ENCODE measurements around the gene ATP2B1. TPM values are rescaled to one million over a fixed set of nuclear protein-coding genes. Genes with fewer than 3 reads are reported as not detected.

The ATP2B1 gene
- total and polyA plus RNA-seq, 2 of the 13 experiments (the other 11 are each of a cell fraction or from before 2014, with no cell fraction given), result 12.1 to 60.2 TPM

GRCh38 chr12:89632778-89633177 lies 75.9 kb downstream of the ATP2B1 start (continued):
- TF ChIP-seq ZBTB25 (CRISPR knock-in tag; IDR thresholded peaks at IDR 0.05), result peak; percentile 90
- TF ChIP-seq ZNF737 (CRISPR knock-in tag; IDR thresholded peaks at IDR 0.05; ENCODE audit: borderline replicate concordance), result no peak
- TF ChIP-seq PHF5A (CRISPR knock-in tag; IDR thresholded peaks at IDR 0.05; ENCODE audit: low read depth, unreplicated experiment), result peak; percentile 81
- peak; percentile 98 for TF ChIP-seq FOXA1 (IDR thresholded peaks at IDR 0.05)
- TF ChIP-seq FOXA1 (CRISPR knock-in tag; IDR thresholded peaks at IDR 0.05), result peak; percentile 99
- 0 out of 2 replicates have a peak, but pooled peaks have one; percentile 47 for TF ChIP-seq CC2D1A (CRISPR knock-in tag; IDR thresholded peaks at IDR 0.05)
- TF ChIP-seq TIGD3 (CRISPR knock-in tag; IDR thresholded peaks at IDR 0.05; ENCODE audit: borderline replicate concordance), result no peak
- TF ChIP-seq THRA (CRISPR knock-in tag; IDR thresholded peaks at IDR 0.05; ENCODE audit: borderline replicate concordance), result peak; percentile 86; the same call in 1 of the 2 replicates
- peak; percentile 64; the same call in 1 of the 3 replicates for TF ChIP-seq MXI1 (IDR thresholded peaks at IDR 0.05; ENCODE audit: borderline replicate concordance, low read depth, low read length)
- peak; percentile 68; the same call in 1 of the 2 replicates for TF ChIP-seq REPIN1 (CRISPR knock-in tag; IDR thresholded peaks at IDR 0.05; ENCODE audit: borderline replicate concordance, low read depth)
- no peak for TF ChIP-seq YY1 (IDR thresholded peaks at IDR 0.05; ENCODE audit: insufficient read depth, insufficient replicate concordance, low read depth, low read length)
- peak; percentile 89 for TF ChIP-seq ATF2 (CRISPR knock-in tag; IDR thresholded peaks at IDR 0.05)
- peak; percentile 76; the same call in 1 of the 2 replicates for TF ChIP-seq ZMYM4 (CRISPR knock-in tag; IDR thresholded peaks at IDR 0.05)
- no peak for TF ChIP-seq ZNF253 (CRISPR knock-in tag; IDR thresholded peaks at IDR 0.05; ENCODE audit: borderline replicate concordance)
- peak; percentile 99 for TF ChIP-seq GATA4 (IDR thresholded peaks at IDR 0.05; ENCODE audit: borderline replicate concordance, low read depth)
- no peak for TF ChIP-seq NBN (conservative IDR thresholded peaks at IDR 0.05)
- peak; percentile 74; the same call in 1 of the 2 replicates for TF ChIP-seq ZNF792 (CRISPR knock-in tag; IDR thresholded peaks at IDR 0.05)
- no peak for TF ChIP-seq PREB (CRISPR knock-in tag; IDR thresholded peaks at IDR 0.05)
- 0 out of 2 replicates have a peak, but pooled peaks have one; percentile 60 for TF ChIP-seq ZNF543 (CRISPR knock-in tag; IDR thresholded peaks at IDR 0.05)
- 0 out of 2 replicates have a peak, but pooled peaks have one; percentile 52 for TF ChIP-seq ZBTB37 (CRISPR knock-in tag; IDR thresholded peaks at IDR 0.05)
- TF ChIP-seq RAD51 (IDR thresholded peaks at IDR 0.05; ENCODE audit: borderline replicate concordance), result no peak
- TF ChIP-seq JUNB (CRISPR knock-in tag; IDR thresholded peaks at IDR 0.05; ENCODE audit: borderline replicate concordance), result no peak
- TF ChIP-seq ERF (CRISPR knock-in tag; IDR thresholded peaks at IDR 0.05), result peak; percentile 97
- TF ChIP-seq ZNF670 (CRISPR knock-in tag; IDR thresholded peaks at IDR 0.05; ENCODE audit: borderline replicate concordance), result no peak; the same call in 1 of the 2 replicates
